ENCODE results near the gene SLC2A4.
A peak's percentile ranks its signal among the peaks of the same experiment; 100 is the strongest.

The SLC2A4 gene

GRCh38 chr17:7256766-7257456 is 24.6 kb upstream of the SLC2A4 start:
- Histone ChIP-seq H3K9ac (ENCODE audit: insufficient read length, low read depth) (no peak overlapping the region), H3K27me3 (ENCODE audit: insufficient read depth, insufficient read length) (peaks cover 14% of the 10 kb centered on the region), H3K9me3 (ENCODE audit: insufficient read depth, low read length) (no peaks in the 10 kb centered on the region), H3K36me3 (ENCODE audit: insufficient read depth, insufficient read length, low read length) (peaks cover 63% of the 10 kb centered on the region), H3K4me3 (ENCODE audit: insufficient read length, low read depth) (no peak overlapping the region), H3K4me1 (ENCODE audit: insufficient read depth, insufficient read length) (no peaks in the 10 kb centered on the region)
- DNase-seq (ENCODE audit: low read depth, low spot score) = no peak
- TF ChIP-seq ZNF274 (IDR thresholded peaks at IDR 0.05; ENCODE audit: low read depth, low read length) = no peak
- TF ChIP-seq YY1 (IDR thresholded peaks at IDR 0.05; ENCODE audit: insufficient read depth, insufficient read length) = no peak
- TF ChIP-seq SUZ12 (IDR thresholded peaks at IDR 0.05; ENCODE audit: extremely low read depth, insufficient read depth, insufficient read length) = no peak

GRCh38 chr17:7258731-7259554 is 22.6 kb upstream of the SLC2A4 start:
- no peak for DNase-seq (ENCODE audit: low read depth, low spot score)
- no peak overlapping the region for H3K4me3 ChIP-seq (ENCODE audit: insufficient read length, low read depth)
- peaks cover 56% of the 10 kb centered on the region for H3K36me3 ChIP-seq (ENCODE audit: insufficient read depth, insufficient read length, low read length)
- TF ChIP-seq YY1 (IDR thresholded peaks at IDR 0.05; ENCODE audit: insufficient read depth, insufficient read length) (no peak), SUZ12 (IDR thresholded peaks at IDR 0.05; ENCODE audit: extremely low read depth, insufficient read depth, insufficient read length) (no peak), ZNF274 (IDR thresholded peaks at IDR 0.05; ENCODE audit: low read depth, low read length) (no peak)
- H3K9ac ChIP-seq (ENCODE audit: insufficient read length, low read depth) = no peak overlapping the region
- no peaks in the 10 kb centered on the region for H3K9me3 ChIP-seq (ENCODE audit: insufficient read depth, low read length)
- peaks cover 2% of the 10 kb centered on the region for H3K4me1 ChIP-seq (ENCODE audit: insufficient read depth, insufficient read length)
- H3K27me3 ChIP-seq (ENCODE audit: insufficient read depth, insufficient read length) = peaks cover 34% of the 10 kb centered on the region

- no peak overlapping the region for H3K4me3 ChIP-seq (ENCODE audit: insufficient read length, low read depth)
- no peak for DNase-seq (ENCODE audit: low read depth, low spot score)
- peaks cover 34% of the 10 kb centered on the region for H3K27me3 ChIP-seq (ENCODE audit: insufficient read depth, insufficient read length)
- peaks cover 2% of the 10 kb centered on the region for H3K4me1 ChIP-seq (ENCODE audit: insufficient read depth, insufficient read length)
- H3K9ac ChIP-seq (ENCODE audit: insufficient read length, low read depth) = no peak overlapping the region
- no peak for TF ChIP-seq SUZ12 (IDR thresholded peaks at IDR 0.05; ENCODE audit: extremely low read depth, insufficient read depth, insufficient read length)
- TF ChIP-seq ZNF274 (IDR thresholded peaks at IDR 0.05; ENCODE audit: low read depth, low read length) = no peak
- TF ChIP-seq YY1 (IDR thresholded peaks at IDR 0.05; ENCODE audit: insufficient read depth, insufficient read length) = no peak
- H3K36me3 ChIP-seq (ENCODE audit: insufficient read depth, insufficient read length, low read length) = peaks cover 51% of the 10 kb centered on the region
- H3K9me3 ChIP-seq (ENCODE audit: insufficient read depth, low read length) = no peaks in the 10 kb centered on the region
Measured at GRCh38 chr17:7259555-7259889, 22.0 kb upstream of the SLC2A4 start.

GRCh38 chr17:7260151-7260550 is 21.4 kb upstream of the SLC2A4 start:
- DNase-seq (ENCODE audit: low read depth, low spot score) = no peak
- H3K9me3 ChIP-seq (ENCODE audit: insufficient read depth, low read length) = no peaks in the 10 kb centered on the region
- TF ChIP-seq ZNF274 (IDR thresholded peaks at IDR 0.05; ENCODE audit: low read depth, low read length) (no peak), YY1 (IDR thresholded peaks at IDR 0.05; ENCODE audit: insufficient read depth, insufficient read length) (no peak), SUZ12 (IDR thresholded peaks at IDR 0.05; ENCODE audit: extremely low read depth, insufficient read depth, insufficient read length) (no peak)
- peak overlapping the region; percentile 81 for H3K9ac ChIP-seq (ENCODE audit: insufficient read length, low read depth)
- H3K4me1 ChIP-seq (ENCODE audit: insufficient read depth, insufficient read length) = peaks cover 2% of the 10 kb centered on the region
- peak overlapping the region; percentile 59 for H3K4me3 ChIP-seq (ENCODE audit: insufficient read length, low read depth)
- H3K27me3 ChIP-seq (ENCODE audit: insufficient read depth, insufficient read length) = peaks cover 34% of the 10 kb centered on the region
- H3K36me3 ChIP-seq (ENCODE audit: insufficient read depth, insufficient read length, low read length) = peaks cover 44% of the 10 kb centered on the region

- Histone ChIP-seq H3K9ac (ENCODE audit: insufficient read length, low read depth) (peak overlapping the region; percentile 81), H3K9me3 (ENCODE audit: insufficient read depth, low read length) (no peaks in the 10 kb centered on the region), H3K36me3 (ENCODE audit: insufficient read depth, insufficient read length, low read length) (peaks cover 40% of the 10 kb centered on the region), H3K4me1 (ENCODE audit: insufficient read depth, insufficient read length) (peaks cover 2% of the 10 kb centered on the region), H3K4me3 (ENCODE audit: insufficient read length, low read depth) (peak overlapping the region; percentile 59), H3K27me3 (ENCODE audit: insufficient read depth, insufficient read length) (peaks cover 34% of the 10 kb centered on the region)
- DNase-seq (ENCODE audit: low read depth, low spot score) = no peak
- TF ChIP-seq ZNF274 (IDR thresholded peaks at IDR 0.05; ENCODE audit: low read depth, low read length) = no peak
- no peak for TF ChIP-seq SUZ12 (IDR thresholded peaks at IDR 0.05; ENCODE audit: extremely low read depth, insufficient read depth, insufficient read length)
- no peak for TF ChIP-seq YY1 (IDR thresholded peaks at IDR 0.05; ENCODE audit: insufficient read depth, insufficient read length)
Measured at GRCh38 chr17:7260651-7261378, 20.7 kb upstream of the SLC2A4 start.

- Histone ChIP-seq H3K36me3 (ENCODE audit: insufficient read depth, insufficient read length, low read length) (peaks cover 32% of the 10 kb centered on the region), H3K4me3 (ENCODE audit: insufficient read length, low read depth) (peak overlapping the region; percentile 59), H3K9ac (ENCODE audit: insufficient read length, low read depth) (peak overlapping the region; percentile 81), H3K27me3 (ENCODE audit: insufficient read depth, insufficient read length) (peaks cover 34% of the 10 kb centered on the region), H3K4me1 (ENCODE audit: insufficient read depth, insufficient read length) (peaks cover 2% of the 10 kb centered on the region), H3K9me3 (ENCODE audit: insufficient read depth, low read length) (no peaks in the 10 kb centered on the region)
- DNase-seq (ENCODE audit: low read depth, low spot score) = no peak
- TF ChIP-seq YY1 (IDR thresholded peaks at IDR 0.05; ENCODE audit: insufficient read depth, insufficient read length) (no peak), SUZ12 (IDR thresholded peaks at IDR 0.05; ENCODE audit: extremely low read depth, insufficient read depth, insufficient read length) (no peak), ZNF274 (IDR thresholded peaks at IDR 0.05; ENCODE audit: low read depth, low read length) (no peak)
Measured at GRCh38 chr17:7261379-7262191, 19.9 kb upstream of the SLC2A4 start.
